ENCODE results near the gene COL24A1. TPM values are rescaled to one million over a fixed set of nuclear protein-coding genes. Genes with fewer than 3 reads are reported as not detected.
A peak's percentile ranks its signal among the peaks of the same experiment; 100 is the strongest.
"Not testable (repeated sequence)": the region's sequence is repeated elsewhere in the genome, so short reads cannot be mapped to it uniquely, and the experiment has no call there.

COL24A1 gene
- total RNA-seq, 2 experiments from 2014 or later, result not detected

- POLR2A ChIA-PET, result no interaction called here
- H3K4me3 Mint-ChIP-seq, result peak overlapping the region; percentile 53
- H3K9me3 Mint-ChIP-seq, result no peaks in the 10 kb centered on the region
- H3K36me3 Mint-ChIP-seq, result no peaks in the 10 kb centered on the region
- H3K4me1 Mint-ChIP-seq, result peaks cover 5% of the 10 kb centered on the region
- no peak overlapping the region for H3K27ac Mint-ChIP-seq
- DNase-seq (no peak), ATAC-seq (ENCODE audit: low read depth) (no peak)
- H3K27me3 Mint-ChIP-seq, result no peaks in the 10 kb centered on the region
These were observed 70.7 kb downstream of the COL24A1 start for GRCh38 chr1:86085741-86086409.

DNA sequence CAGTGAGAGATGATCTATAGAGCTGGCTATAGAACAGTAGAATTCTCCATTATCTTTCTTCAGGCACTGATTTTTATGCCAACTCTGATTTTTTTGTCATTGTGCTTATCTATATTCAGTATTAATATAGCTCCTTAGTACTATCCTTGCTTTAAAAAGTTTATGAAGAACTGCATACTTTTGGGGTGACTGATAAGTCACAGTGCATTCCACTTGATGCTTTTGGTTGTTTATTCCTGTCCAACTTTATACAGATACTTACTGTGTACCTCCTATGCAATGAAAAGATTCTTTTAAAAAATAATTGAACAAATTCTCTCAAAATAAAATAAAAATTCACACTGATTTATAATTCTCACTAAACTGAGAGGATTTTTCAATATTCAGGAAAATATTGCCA, 71.6 kb downstream of the COL24A1 start:
- Mint-ChIP-seq H3K9me3 (no peaks in the 10 kb centered on the region), H3K36me3 (no peaks in the 10 kb centered on the region), H3K27ac (no peak overlapping the region), H3K4me3 (no peak overlapping the region), H3K4me1 (peaks cover 5% of the 10 kb centered on the region), H3K27me3 (no peaks in the 10 kb centered on the region)
- no peak for DNase-seq
- POLR2A ChIA-PET, result no interaction called here
- ATAC-seq (ENCODE audit: low read depth), result no peak

- Mint-ChIP-seq H3K4me1 (peaks cover 5% of the 10 kb centered on the region), H3K27ac (no peak overlapping the region), H3K27me3 (peaks cover 4% of the 10 kb centered on the region), H3K9me3 (no peaks in the 10 kb centered on the region), H3K4me3 (no peak overlapping the region), H3K36me3 (no peaks in the 10 kb centered on the region)
- DNase-seq (no peak), ATAC-seq (ENCODE audit: low read depth) (no peak)
- POLR2A ChIA-PET, result no interaction called here
These were observed 74.4 kb downstream of the COL24A1 start for GRCh38 chr1:86082183-86082582.

DNA sequence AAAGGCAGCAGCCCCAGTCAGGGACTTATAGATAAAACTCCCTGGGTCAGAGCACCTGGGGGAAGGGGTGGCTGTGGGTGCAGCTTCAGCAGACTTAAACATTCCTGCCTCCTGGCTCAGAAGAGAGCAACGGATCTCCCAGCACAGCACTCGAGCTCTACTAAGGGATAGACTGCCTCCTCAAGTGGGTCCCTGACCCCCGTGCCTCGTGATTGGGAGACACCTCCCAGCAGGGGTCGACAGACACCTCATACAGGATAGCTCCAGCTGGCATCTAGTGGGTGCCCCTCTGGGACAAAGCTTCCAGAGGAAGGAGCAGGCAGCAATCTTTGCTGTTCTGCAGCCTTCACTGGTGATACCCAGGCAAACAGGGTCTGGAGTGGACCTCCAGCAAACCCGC, 84.1 kb downstream of the COL24A1 start:
- H3K4me1 Mint-ChIP-seq; H3K27me3 Mint-ChIP-seq; H3K27ac Mint-ChIP-seq; POLR2A ChIA-PET; ATAC-seq (ENCODE audit: low read depth); H3K4me3 Mint-ChIP-seq; H3K9me3 Mint-ChIP-seq; H3K36me3 Mint-ChIP-seq; DNase-seq: not testable (repeated sequence)

DNA sequence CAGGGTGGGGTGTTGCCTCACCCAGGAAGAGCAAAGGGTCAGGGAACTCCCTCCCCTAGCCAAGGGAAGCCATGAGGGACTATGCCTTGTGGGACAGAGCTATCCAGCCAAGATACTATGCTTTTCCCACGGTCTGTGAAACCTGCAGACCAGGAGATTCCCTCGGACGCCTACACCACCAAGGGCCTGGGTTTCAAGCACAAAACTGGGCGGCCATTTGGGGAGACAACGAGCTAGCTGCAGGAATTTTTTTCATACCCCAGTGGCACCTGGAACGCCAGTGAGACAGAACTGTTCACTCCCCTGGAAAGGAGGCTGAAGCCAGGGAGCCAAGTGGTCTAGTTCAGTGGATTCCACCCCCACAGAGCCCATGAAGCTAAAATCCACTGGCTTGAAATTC, 84.7 kb downstream of the COL24A1 start:
- POLR2A ChIA-PET; H3K36me3 Mint-ChIP-seq; H3K27me3 Mint-ChIP-seq; ATAC-seq (ENCODE audit: low read depth); DNase-seq; H3K4me1 Mint-ChIP-seq; H3K27ac Mint-ChIP-seq; H3K4me3 Mint-ChIP-seq; H3K9me3 Mint-ChIP-seq: not testable (repeated sequence)

GRCh38 chr1:86069757-86070145, 86.8 kb downstream of the COL24A1 start:
- H3K4me3 Mint-ChIP-seq, result no peak overlapping the region
- ATAC-seq (ENCODE audit: low read depth) (no peak), DNase-seq (no peak)
- no peaks in the 10 kb centered on the region for H3K27me3 Mint-ChIP-seq
- no peaks in the 10 kb centered on the region for H3K4me1 Mint-ChIP-seq
- no peaks in the 10 kb centered on the region for H3K36me3 Mint-ChIP-seq
- H3K9me3 Mint-ChIP-seq, result no peaks in the 10 kb centered on the region
- no peak overlapping the region for H3K27ac Mint-ChIP-seq
- POLR2A ChIA-PET, result no interaction called here

- POLR2A ChIA-PET, result no interaction called here
- H3K4me1 Mint-ChIP-seq, result no peaks in the 10 kb centered on the region
- H3K4me3 Mint-ChIP-seq, result no peak overlapping the region
- no peak for ATAC-seq (ENCODE audit: low read depth)
- no peaks in the 10 kb centered on the region for H3K9me3 Mint-ChIP-seq
- no peaks in the 10 kb centered on the region for H3K36me3 Mint-ChIP-seq
- peaks cover 2% of the 10 kb centered on the region for H3K27me3 Mint-ChIP-seq
- no peak for DNase-seq
- no peak overlapping the region for H3K27ac Mint-ChIP-seq
These were observed 87.5 kb downstream of the COL24A1 start for GRCh38 chr1:86068841-86069756.

DNA sequence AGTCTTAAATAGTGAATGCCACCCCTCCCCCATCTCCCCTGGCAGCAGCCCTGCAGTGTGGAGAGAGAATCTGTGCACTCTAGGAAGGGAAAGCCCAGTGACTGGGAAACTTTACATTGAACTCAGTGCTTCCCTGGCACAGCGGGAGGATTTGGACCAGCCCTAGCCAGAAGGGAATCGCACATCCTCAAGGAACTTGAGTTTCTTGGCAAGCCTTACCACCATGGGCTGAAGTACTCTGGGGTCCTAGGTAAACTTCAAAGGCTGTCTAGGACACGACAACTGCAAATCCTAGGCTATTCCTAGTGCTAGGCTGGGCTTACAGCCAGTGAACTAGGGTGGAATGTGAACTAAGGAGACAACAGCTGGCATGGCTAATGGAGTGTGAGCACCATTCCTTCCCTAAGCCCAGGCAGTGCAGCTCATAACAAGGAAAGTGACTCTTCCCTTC, 88.3 kb downstream of the COL24A1 start:
- Mint-ChIP-seq H3K9me3 (no peaks in the 10 kb centered on the region), H3K27ac (no peak overlapping the region), H3K27me3 (peaks cover 2% of the 10 kb centered on the region), H3K4me3 (no peak overlapping the region), H3K4me1 (no peaks in the 10 kb centered on the region), H3K36me3 (no peaks in the 10 kb centered on the region)
- ATAC-seq (ENCODE audit: low read depth) (no peak), DNase-seq (no peak)
- POLR2A ChIA-PET, result no interaction called here

DNA sequence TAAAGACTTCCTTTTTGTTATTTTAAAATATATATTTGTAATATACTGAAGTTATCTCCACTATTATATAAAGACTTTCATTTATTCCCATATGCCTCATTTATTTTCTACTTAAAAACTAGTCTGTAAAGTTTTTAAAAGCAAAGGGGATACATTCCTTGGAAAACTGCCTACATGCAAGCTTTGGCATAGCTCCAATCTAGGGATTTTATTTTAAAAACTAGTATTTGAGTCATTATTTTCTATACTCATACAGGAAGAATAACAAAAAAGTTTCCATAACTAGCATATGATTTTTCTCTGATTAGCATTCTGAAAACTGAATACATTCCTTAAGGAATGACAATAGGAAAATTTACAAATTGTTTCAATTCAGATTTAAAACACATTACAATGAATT, 88.9 kb downstream of the COL24A1 start:
- DNase-seq, result no peak
- no peaks in the 10 kb centered on the region for H3K9me3 Mint-ChIP-seq
- H3K27me3 Mint-ChIP-seq, result peaks cover 2% of the 10 kb centered on the region
- H3K27ac Mint-ChIP-seq, result no peak overlapping the region
- no peak for ATAC-seq (ENCODE audit: low read depth)
- H3K36me3 Mint-ChIP-seq, result no peaks in the 10 kb centered on the region
- no peak overlapping the region for H3K4me3 Mint-ChIP-seq
- POLR2A ChIA-PET, result no interaction called here
- no peaks in the 10 kb centered on the region for H3K4me1 Mint-ChIP-seq

DNA sequence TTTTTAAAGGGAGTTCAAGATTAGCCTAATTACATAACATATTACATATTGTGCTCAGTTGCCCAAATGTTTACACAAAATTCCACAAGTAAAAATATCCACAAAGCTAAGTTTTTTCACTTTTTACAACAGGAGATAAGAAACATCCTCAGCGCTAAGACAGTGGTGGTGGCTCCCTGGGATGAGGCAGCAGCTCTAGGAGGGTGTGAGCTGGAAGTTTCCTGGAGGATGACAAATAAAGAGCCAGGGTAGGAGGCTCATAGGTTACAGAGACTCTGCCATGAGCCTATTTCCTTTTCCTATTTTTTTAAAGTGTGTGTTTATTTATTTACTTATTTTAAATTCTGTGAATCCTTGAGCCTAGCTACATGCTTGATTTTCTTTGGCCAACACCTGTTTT, 91.7 kb downstream of the COL24A1 start:
- DNase-seq, result no peak
- Mint-ChIP-seq H3K27ac (no peak overlapping the region), H3K9me3 (no peaks in the 10 kb centered on the region), H3K4me3 (no peak overlapping the region), H3K36me3 (no peaks in the 10 kb centered on the region), H3K27me3 (peaks cover 2% of the 10 kb centered on the region), H3K4me1 (no peaks in the 10 kb centered on the region)
- no peak for ATAC-seq (ENCODE audit: low read depth)
- POLR2A ChIA-PET, result no interaction called here

GRCh38 chr1:86063721-86064120, 92.9 kb downstream of the COL24A1 start:
- H3K27me3 Mint-ChIP-seq, result peaks cover 2% of the 10 kb centered on the region
- DNase-seq, result no peak

DNA sequence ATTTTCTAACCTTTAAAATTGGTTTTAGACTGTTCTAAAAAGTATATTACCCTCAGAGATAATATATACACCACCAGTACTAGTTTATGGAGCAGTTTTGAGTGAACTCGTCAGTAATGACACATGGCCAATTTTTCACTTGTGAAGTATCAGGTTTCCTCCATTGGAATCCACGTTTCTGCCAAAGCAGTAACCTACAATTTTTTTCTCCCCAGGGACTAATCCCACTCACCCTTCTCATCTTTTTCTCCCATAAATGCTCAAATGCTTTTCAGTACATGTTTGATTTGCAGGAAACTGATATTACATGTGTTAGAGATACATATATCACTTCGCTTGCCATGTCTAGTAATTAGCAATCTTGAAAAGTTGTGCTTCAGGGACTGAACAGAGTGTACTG, 94.1 kb downstream of the COL24A1 start:
- Mint-ChIP-seq H3K4me1 (no peaks in the 10 kb centered on the region), H3K27ac (no peak overlapping the region), H3K4me3 (no peak overlapping the region), H3K36me3 (no peaks in the 10 kb centered on the region), H3K9me3 (no peaks in the 10 kb centered on the region), H3K27me3 (peaks cover 2% of the 10 kb centered on the region)
- DNase-seq (no peak), ATAC-seq (ENCODE audit: low read depth) (no peak)
- POLR2A ChIA-PET, result no interaction called here

More at GRCh38 chr1:86063721-86064120, 92.9 kb downstream of the COL24A1 start:
- Mint-ChIP-seq H3K36me3 (no peaks in the 10 kb centered on the region), H3K4me1 (no peaks in the 10 kb centered on the region), H3K27ac (no peak overlapping the region), H3K9me3 (no peaks in the 10 kb centered on the region), H3K4me3 (no peak overlapping the region)
- POLR2A ChIA-PET, result no interaction called here
- no peak for ATAC-seq (ENCODE audit: low read depth)

- no peak overlapping the region for H3K27ac Mint-ChIP-seq
- no peaks in the 10 kb centered on the region for H3K36me3 Mint-ChIP-seq
- peaks cover 2% of the 10 kb centered on the region for H3K27me3 Mint-ChIP-seq
- H3K4me3 Mint-ChIP-seq, result no peak overlapping the region
- POLR2A ChIA-PET, result no interaction called here
- no peak for DNase-seq
- no peaks in the 10 kb centered on the region for H3K9me3 Mint-ChIP-seq
- ATAC-seq (ENCODE audit: low read depth), result no peak
- no peaks in the 10 kb centered on the region for H3K4me1 Mint-ChIP-seq
These were observed 95.0 kb downstream of the COL24A1 start for GRCh38 chr1:86061551-86061990.

- Mint-ChIP-seq H3K4me3 (no peak overlapping the region), H3K36me3 (no peaks in the 10 kb centered on the region), H3K9me3 (no peaks in the 10 kb centered on the region), H3K27ac (no peak overlapping the region), H3K27me3 (peaks cover 4% of the 10 kb centered on the region), H3K4me1 (no peaks in the 10 kb centered on the region)
- POLR2A ChIA-PET, result no interaction called here
- ATAC-seq (ENCODE audit: low read depth), result no peak
- DNase-seq, result no peak
These were observed 102.2 kb downstream of the COL24A1 start for GRCh38 chr1:86054396-86054795.

All from activated naive CD8-positive, alpha-beta T cell treated with anti-CD3 and anti-CD28 coated beads, Interleukin-2, amount 10 ng/mL, durations not matched to agents 7 days and 5 days (primary cell).